Erythroblast (primary cell): Measurements from ENCODE around the gene AADAT.

Experiments
- GATA1 ChIP-seq: IDR thresholded peaks from 2 replicates; pipeline ENCODE4 v1.6.1; 2011; ENCODE audit warnings: low read depth, mild to moderate bottlenecking, control low read depth, low read length, moderate library complexity
- POLR2A ChIP-seq: IDR thresholded peaks from 2 replicates; pipeline ENCODE4 v1.6.1; 2011; ENCODE audit warnings: mild to moderate bottlenecking, low read length

GRCh38 chr4:170035845-170036244 lies 53.9 kb downstream of the AADAT start:
- TF ChIP-seq POLR2A, result no peak
- no peak for TF ChIP-seq GATA1
